ENCODE data around the gene RGL1. TPM values are rescaled to one million over a fixed set of nuclear protein-coding genes. Genes with fewer than 3 reads are reported as not detected.

Gene RGL1
- total and polyA plus RNA-seq, 7 donors = 8.3 to 42.1 (median 23.8) TPM

GRCh38 chr1:183936791-183937190, 131.9 kb downstream of the RGL1 start:
- no peak overlapping the region for H3K27ac ChIP-seq
- intact Hi-C loops (cut with DNase I) = no loop called here
- H3K27me3 ChIP-seq = no peaks in the 10 kb centered on the region
- WGBS, 2 donors = 83 to 87% methylated on average over 7 of the region's 7 CpGs
- no peak for TF ChIP-seq CTCF (IDR thresholded peaks at IDR 0.05)
- TF ChIP-seq POLR2A (IDR thresholded peaks at IDR 0.05) = no peak
- TF ChIP-seq EP300 (IDR thresholded peaks at IDR 0.05) = no peak
- no peak for TF ChIP-seq POLR2AphosphoS5 (IDR thresholded peaks at IDR 0.05)
- H3K36me3 ChIP-seq = peaks cover 0 to 18% (median 0%) of the 10 kb centered on the region in 4 donors
- no peak overlapping the region for H3K4me3 ChIP-seq
- H3K4me1 ChIP-seq = peaks cover 0 to 20% (median 17%) of the 10 kb centered on the region in 4 donors
- no peak for DNase-seq
- no peaks in the 10 kb centered on the region for H3K9me3 ChIP-seq

- Histone ChIP-seq H3K4me1 (peaks cover 0 to 12% (median 9%) of the 10 kb centered on the region in 4 donors), H3K9me3 (no peaks in the 10 kb centered on the region), H3K27me3 (no peaks in the 10 kb centered on the region), H3K4me3 (no peak overlapping the region), H3K27ac (no peak overlapping the region), H3K36me3 (peaks cover 0 to 18% (median 0%) of the 10 kb centered on the region in 4 donors)
- no peak for DNase-seq
- TF ChIP-seq CTCF (IDR thresholded peaks at IDR 0.05) = no peak
- no peak for TF ChIP-seq EP300 (IDR thresholded peaks at IDR 0.05)
- no peak for TF ChIP-seq POLR2AphosphoS5 (IDR thresholded peaks at IDR 0.05)
- TF ChIP-seq POLR2A (IDR thresholded peaks at IDR 0.05) = no peak
- intact Hi-C loops (cut with DNase I) = no loop called here
- 87 to 88% methylated on average over 11 of the region's 11 CpGs for WGBS, 2 donors
These were observed 132.7 kb downstream of the RGL1 start for GRCh38 chr1:183937611-183938010.

- intact Hi-C loops (cut with DNase I) = no loop called here
- Histone ChIP-seq H3K4me1 (peaks cover 0 to 5% (median 0%) of the 10 kb centered on the region in 4 donors), H3K36me3 (peaks cover 0 to 18% (median 0%) of the 10 kb centered on the region in 4 donors), H3K9me3 (no peaks in the 10 kb centered on the region), H3K4me3 (no peak overlapping the region), H3K27ac (no peak overlapping the region), H3K27me3 (no peaks in the 10 kb centered on the region)
- WGBS, 2 donors = 81 to 90% methylated on average over 5 of the region's 5 CpGs
- no peak for DNase-seq
- TF ChIP-seq POLR2AphosphoS5 (IDR thresholded peaks at IDR 0.05) (no peak), CTCF (IDR thresholded peaks at IDR 0.05) (no peak), EP300 (IDR thresholded peaks at IDR 0.05) (no peak), POLR2A (IDR thresholded peaks at IDR 0.05) (no peak)
These were observed 136.1 kb downstream of the RGL1 start for GRCh38 chr1:183941001-183941400.

GRCh38 chr1:183942933-183943693, 138.2 kb downstream of the RGL1 start:
- H3K27ac ChIP-seq = peak overlapping the region in 2 of 4 donors; percentile 11 to 20
- intact Hi-C loops (cut with DNase I) = no loop called here
- H3K4me3 ChIP-seq = no peak overlapping the region
- peak; percentile 74 for DNase-seq
- H3K9me3 ChIP-seq = no peaks in the 10 kb centered on the region
- no peaks in the 10 kb centered on the region for H3K4me1 ChIP-seq
- TF ChIP-seq EP300 (IDR thresholded peaks at IDR 0.05) = no peak
- no peak for TF ChIP-seq CTCF (IDR thresholded peaks at IDR 0.05)
- TF ChIP-seq POLR2AphosphoS5 (IDR thresholded peaks at IDR 0.05) = no peak
- TF ChIP-seq POLR2A (IDR thresholded peaks at IDR 0.05) = no peak
- H3K27me3 ChIP-seq = no peaks in the 10 kb centered on the region
- H3K36me3 ChIP-seq = peaks cover 0 to 18% (median 0%) of the 10 kb centered on the region in 4 donors
- 59 to 62% methylated on average over 5 of the region's 5 CpGs for WGBS, 2 donors

Data from sigmoid colon (tissue), 7 donors.